GM19035 (cell line): Measurements from ENCODE around the gene TP73.

Experiments
- ATAC-seq: cut with Tn5 transposase; IDR thresholded peaks from one replicate; pipeline ENCODE4 v1.9.1; 2021; ENCODE audit not compliant: unreplicated experiment

The TP73 gene

GRCh38 chr1:3759164-3759563 lies 106.8 kb downstream of the TP73 start:
- no peak for ATAC-seq

GRCh38 chr1:3759796-3760195 lies 107.5 kb downstream of the TP73 start:
- no peak for ATAC-seq

GRCh38 chr1:3761296-3762010 lies 109.1 kb downstream of the TP73 start:
- ATAC-seq = no peak

GRCh38 chr1:3762151-3762872 lies 110.0 kb downstream of the TP73 start:
- no peak for ATAC-seq

- ATAC-seq = no peak
Observed at GRCh38 chr1:3762873-3763228, 110.5 kb downstream of the TP73 start.

GRCh38 chr1:3763351-3764125 lies 111.2 kb downstream of the TP73 start:
- no peak for ATAC-seq

- ATAC-seq = no peak
Observed at GRCh38 chr1:3767328-3767925, 115.1 kb downstream of the TP73 start.

- ATAC-seq = no peak
Observed at GRCh38 chr1:3768811-3769390, 116.6 kb downstream of the TP73 start.

- ATAC-seq = no peak
Observed at GRCh38 chr1:3770047-3770765, 117.9 kb downstream of the TP73 start.

GRCh38 chr1:3771108-3772026 lies 119.1 kb downstream of the TP73 start:
- no peak for ATAC-seq

GRCh38 chr1:3772027-3772714 lies 119.9 kb downstream of the TP73 start:
- peak; percentile 58 for ATAC-seq

GRCh38 chr1:3772715-3773571 lies 120.6 kb downstream of the TP73 start, which contains the start of gene SMIM1:
Gene SMIM1, plus strand, starts transcription at chr1:3772749. Its CDS starts 2,625 bp downstream, at chr1:3775374.
- peak; percentile 38 for ATAC-seq

GRCh38 chr1:3773572-3774275 lies 121.4 kb downstream of the TP73 start:
- no peak for ATAC-seq

GRCh38 chr1:3774276-3774945 lies 122.1 kb downstream of the TP73 start:
- no peak for ATAC-seq

GRCh38 chr1:3774946-3775489 lies 122.7 kb downstream of the TP73 start:
- ATAC-seq = no peak

GRCh38 chr1:3775490-3776230 lies 123.3 kb downstream of the TP73 start:
- ATAC-seq = no peak
